ENCODE data around the gene RFC2.
A peak's percentile ranks its signal among the peaks of the same experiment; 100 is the strongest.

RFC2 gene

DNA sequence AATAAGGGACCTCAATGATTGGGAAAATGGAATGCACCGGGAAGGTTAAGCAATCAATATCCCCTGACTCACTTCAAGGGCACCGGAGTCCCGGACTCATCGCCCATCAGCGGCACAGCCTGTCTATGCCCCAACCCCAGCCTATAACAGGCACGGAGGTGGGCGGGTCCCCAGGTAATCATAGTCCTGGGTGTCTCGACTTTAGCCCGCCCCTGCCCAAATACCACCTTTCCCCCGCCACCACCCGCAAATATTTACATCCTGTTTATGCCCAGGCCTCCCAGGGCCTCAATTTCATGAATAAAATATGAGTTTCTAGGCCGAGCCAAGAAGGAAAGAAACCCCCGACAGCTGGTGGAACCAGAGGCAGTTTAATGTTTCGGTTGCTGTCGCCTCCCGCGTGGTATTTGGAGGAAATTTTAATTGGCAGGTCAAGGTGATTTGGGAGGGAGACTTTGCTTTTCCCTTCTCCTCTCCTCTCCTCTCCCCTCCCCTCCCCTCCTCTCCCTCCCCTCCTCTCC is 15.6 kb upstream of the RFC2 start (continued):
- TF ChIP-seq ZNF114 (tag by site-specific recombination; IDR thresholded peaks at IDR 0.05), result no peak
- peak; percentile 25; the same call in 1 of the 2 replicates for TF ChIP-seq KLF1 (tag by site-specific recombination; IDR thresholded peaks at IDR 0.05)
- peak; percentile 75 for TF ChIP-seq GLIS1 (tag by site-specific recombination; IDR thresholded peaks at IDR 0.05)
- TF ChIP-seq HOXC10 (CRISPR knock-in tag; IDR thresholded peaks at IDR 0.05), result no peak
- peak; percentile 36; the same call in 1 of the 2 replicates for TF ChIP-seq KLF16 (tag by site-specific recombination; IDR thresholded peaks at IDR 0.05)
- TF ChIP-seq, protein P1, sequence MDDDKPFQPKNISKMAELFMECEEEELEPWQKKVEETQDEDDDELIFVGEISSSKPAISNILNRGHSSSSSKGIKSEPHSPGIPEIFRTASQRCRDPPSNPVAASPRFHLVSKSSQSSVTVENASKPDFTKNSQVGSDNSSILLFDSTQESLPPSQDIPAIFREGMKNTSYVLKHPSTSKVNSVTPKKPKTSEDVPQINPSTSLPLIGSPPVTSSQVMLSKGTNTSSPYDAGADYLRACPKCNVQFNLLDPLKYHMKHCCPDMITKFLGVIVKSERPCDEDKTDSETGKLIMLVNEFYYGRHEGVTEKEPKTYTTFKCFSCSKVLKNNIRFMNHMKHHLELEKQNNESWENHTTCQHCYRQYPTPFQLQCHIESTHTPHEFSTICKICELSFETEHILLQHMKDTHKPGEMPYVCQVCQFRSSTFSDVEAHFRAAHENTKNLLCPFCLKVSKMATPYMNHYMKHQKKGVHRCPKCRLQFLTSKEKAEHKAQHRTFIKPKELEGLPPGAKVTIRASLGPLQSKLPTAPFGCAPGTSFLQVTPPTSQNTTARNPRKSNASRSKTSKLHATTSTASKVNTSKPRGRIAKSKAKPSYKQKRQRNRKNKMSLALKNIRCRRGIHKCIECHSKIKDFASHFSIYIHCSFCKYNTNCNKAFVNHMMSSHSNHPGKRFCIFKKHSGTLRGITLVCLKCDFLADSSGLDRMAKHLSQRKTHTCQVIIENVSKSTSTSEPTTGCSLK (tag by site-specific recombination; IDR thresholded peaks at IDR 0.05), result no peak
- 0 out of 2 replicates have a peak, but pooled peaks have one; percentile 27 for TF ChIP-seq ZNF561 (tag by site-specific recombination; IDR thresholded peaks at IDR 0.05; ENCODE audit: borderline replicate concordance)
- TF ChIP-seq, protein P2, sequence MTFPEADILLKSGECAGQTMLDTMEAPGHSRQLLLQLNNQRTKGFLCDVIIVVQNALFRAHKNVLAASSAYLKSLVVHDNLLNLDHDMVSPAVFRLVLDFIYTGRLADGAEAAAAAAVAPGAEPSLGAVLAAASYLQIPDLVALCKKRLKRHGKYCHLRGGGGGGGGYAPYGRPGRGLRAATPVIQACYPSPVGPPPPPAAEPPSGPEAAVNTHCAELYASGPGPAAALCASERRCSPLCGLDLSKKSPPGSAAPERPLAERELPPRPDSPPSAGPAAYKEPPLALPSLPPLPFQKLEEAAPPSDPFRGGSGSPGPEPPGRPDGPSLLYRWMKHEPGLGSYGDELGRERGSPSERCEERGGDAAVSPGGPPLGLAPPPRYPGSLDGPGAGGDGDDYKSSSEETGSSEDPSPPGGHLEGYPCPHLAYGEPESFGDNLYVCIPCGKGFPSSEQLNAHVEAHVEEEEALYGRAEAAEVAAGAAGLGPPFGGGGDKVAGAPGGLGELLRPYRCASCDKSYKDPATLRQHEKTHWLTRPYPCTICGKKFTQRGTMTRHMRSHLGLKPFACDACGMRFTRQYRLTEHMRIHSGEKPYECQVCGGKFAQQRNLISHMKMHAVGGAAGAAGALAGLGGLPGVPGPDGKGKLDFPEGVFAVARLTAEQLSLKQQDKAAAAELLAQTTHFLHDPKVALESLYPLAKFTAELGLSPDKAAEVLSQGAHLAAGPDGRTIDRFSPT (tag by site-specific recombination; IDR thresholded peaks at IDR 0.05), result 0 out of 2 replicates have a peak, but pooled peaks have one; percentile 16

DNA sequence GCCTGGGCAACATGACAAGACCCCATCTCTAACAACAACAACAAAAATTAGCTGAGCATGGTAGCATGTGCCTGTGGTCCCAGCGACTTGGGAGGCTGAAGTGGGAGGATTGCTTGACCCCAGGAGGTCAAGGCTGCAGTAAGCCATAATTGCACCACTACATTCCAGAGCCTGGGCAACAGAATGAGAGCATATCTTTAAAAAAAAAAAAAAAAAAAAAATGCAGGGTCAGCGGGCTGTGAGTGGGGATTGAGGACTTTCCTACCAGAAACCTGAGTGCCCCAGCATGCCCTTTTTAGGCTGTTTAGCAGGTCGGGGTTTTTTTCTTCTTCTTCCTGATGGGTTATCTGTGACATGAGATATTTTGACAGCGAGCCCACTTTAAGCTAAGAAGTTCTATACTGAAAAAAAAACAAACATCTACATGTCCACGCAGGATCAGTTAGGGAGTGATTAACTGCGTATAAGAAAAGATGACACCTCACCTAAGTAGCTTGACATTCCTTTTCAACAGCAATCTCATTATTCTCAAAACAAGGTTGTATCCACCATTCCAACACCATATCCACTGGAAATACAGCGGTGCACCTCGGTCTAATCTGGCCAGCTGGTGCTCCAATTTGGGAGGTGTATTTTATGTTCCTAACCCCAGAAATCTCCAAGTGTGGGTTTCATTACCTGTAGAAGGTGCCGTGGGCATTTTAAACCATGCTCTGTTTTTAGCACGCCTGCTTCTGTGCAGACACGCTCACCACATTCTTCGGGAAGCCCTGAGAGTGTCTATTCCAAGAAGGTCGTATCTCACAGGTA is 13.8 kb upstream of the RFC2 start:
- Histone ChIP-seq H3K4me3 (ENCODE audit: low read depth, low read length) (no peak overlapping the region), H3K4me1 (ENCODE audit: control insufficient read depth, insufficient read depth, low read length) (no peaks in the 10 kb centered on the region), H3K36me3 (ENCODE audit: control insufficient read depth in 2 of 2, insufficient read depth in 1 of 2, low read length in 2 of 2) (no peaks in the 10 kb centered on the region), H3K27ac (ENCODE audit: extremely low read depth, low read depth, low read length) (no peak overlapping the region), H3K9me3 (ENCODE audit: control insufficient read depth, insufficient read depth, low read depth, low read length) (no peaks in the 10 kb centered on the region)
- TF ChIP-seq ZNF114 (tag by site-specific recombination; IDR thresholded peaks at IDR 0.05) (no peak), ZNF121 (tag by site-specific recombination; IDR thresholded peaks at IDR 0.05) (0 out of 2 replicates have a peak, but pooled peaks have one; percentile 19)
- ChIA-PET CTCF (interaction anchor here (0.6 to 1.2 kb wide), 4 partner anchors 47 to 243 kb away, joined by 3 to 4 read pairs (median 3); no protein-coding TSS in a partner anchor), POLR2A (interaction anchor here (0.7 to 2.1 kb wide), 3 partner anchors 17 to 69 kb away, joined by 3 to 9 read pairs (median 4); partner anchors contain the start of gene CLIP2)

DNA sequence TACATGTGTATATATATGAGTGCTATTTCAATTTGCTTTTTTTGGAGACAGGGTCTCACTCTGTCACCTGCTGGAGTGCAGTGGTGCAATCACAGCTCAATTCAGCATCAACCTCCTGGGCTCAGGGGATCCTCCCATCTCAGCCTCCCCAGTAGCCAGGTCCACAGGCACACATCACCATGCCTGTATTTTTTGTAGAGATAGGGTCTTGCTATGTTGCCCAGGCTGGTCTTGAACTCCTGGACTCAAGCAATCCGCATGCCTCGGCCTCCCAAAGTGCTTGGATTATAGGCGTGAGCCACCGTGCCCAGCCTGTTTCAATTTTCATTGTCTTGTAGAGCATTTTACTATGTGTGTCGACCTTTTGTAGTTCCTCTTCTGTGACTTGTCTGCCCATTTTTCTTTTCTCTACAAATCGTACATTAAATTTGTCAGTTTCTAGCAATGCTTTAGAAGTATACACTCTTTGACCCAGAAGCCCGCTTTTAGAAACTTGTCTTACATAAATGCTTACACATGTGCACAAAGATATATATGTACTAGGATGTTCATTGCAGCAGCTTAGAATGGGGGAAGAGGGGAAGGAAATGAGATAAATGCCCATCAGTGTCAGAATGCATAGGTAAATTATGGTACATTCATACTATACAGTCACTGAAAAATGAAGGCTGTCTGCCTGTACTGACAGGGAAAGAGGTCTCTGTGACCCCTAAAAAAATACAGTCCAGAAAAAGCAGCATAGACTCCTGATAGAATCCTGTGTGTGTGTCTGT is 12.2 kb upstream of the RFC2 start:
- H3K9me3 ChIP-seq (ENCODE audit: control insufficient read depth, insufficient read depth, low read depth, low read length), result no peaks in the 10 kb centered on the region
- H3K4me3 ChIP-seq (ENCODE audit: low read depth, low read length), result no peak overlapping the region
- ChIA-PET POLR2A (no interaction called here), CTCF (interaction anchor here (0.9 kb wide), 1 partner anchor 18 kb away, joined by 3 read pairs; no protein-coding TSS in a partner anchor)
- H3K27ac ChIP-seq (ENCODE audit: extremely low read depth, low read depth, low read length), result no peak overlapping the region
- H3K36me3 ChIP-seq (ENCODE audit: control insufficient read depth in 2 of 2, insufficient read depth in 1 of 2, low read length in 2 of 2), result no peaks in the 10 kb centered on the region
- no peaks in the 10 kb centered on the region for H3K4me1 ChIP-seq (ENCODE audit: control insufficient read depth, insufficient read depth, low read length)
- TF ChIP-seq ZNF121 (tag by site-specific recombination; IDR thresholded peaks at IDR 0.05) (peak; percentile 53), ZNF138 (tag by site-specific recombination; IDR thresholded peaks at IDR 0.05; ENCODE audit: borderline replicate concordance) (no peak)
